ENCODE data around the gene LONRF3.
"Not testable (repeated sequence)": the region's sequence is repeated elsewhere in the genome, so short reads cannot be mapped to it uniquely, and the experiment has no call there.

Gene LONRF3

GRCh38 chrX:118989886-118990285 is 15.5 kb downstream of the LONRF3 start:
- no peak for DNase-seq

GRCh38 chrX:118990512-118991227 is 16.3 kb downstream of the LONRF3 start:
- DNase-seq = no peak

GRCh38 chrX:118992441-118993121 is 18.2 kb downstream of the LONRF3 start:
- DNase-seq = not testable (repeated sequence)

- no peak for DNase-seq
Observed at GRCh38 chrX:119003462-119003861, 29.0 kb downstream of the LONRF3 start.

DNA sequence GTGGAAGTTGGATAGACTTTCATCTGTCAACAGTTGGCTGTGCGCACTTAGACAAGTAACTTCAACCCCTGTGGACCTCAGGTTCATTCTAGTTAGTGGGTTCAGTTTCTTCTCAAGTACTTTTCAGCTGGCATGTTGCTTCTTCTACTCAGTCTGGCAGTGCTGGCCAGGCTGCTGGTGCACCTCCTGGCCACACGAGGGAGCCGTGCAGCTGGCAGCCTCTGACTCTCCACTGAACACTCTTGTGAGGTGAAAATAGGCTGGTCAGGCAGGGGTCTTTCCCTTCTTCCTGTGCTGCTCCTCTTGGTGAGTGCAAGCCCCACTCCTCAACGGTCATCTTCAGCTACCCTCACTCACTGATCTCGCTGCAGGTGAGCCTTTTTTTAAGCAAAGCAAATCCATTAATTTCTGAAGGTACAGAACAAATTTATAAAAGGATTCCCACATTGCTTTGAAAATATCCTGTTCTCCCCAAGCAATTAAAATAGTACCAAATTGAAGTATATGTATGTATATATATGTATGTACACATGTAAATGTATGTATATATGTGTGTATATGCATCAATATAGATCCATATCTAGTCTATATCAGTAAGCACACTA is 30.6 kb downstream of the LONRF3 start:
- DNase-seq = peak; percentile 80

GRCh38 chrX:119007189-119007770 is 32.9 kb downstream of the LONRF3 start:
- DNase-seq = no peak

DNA sequence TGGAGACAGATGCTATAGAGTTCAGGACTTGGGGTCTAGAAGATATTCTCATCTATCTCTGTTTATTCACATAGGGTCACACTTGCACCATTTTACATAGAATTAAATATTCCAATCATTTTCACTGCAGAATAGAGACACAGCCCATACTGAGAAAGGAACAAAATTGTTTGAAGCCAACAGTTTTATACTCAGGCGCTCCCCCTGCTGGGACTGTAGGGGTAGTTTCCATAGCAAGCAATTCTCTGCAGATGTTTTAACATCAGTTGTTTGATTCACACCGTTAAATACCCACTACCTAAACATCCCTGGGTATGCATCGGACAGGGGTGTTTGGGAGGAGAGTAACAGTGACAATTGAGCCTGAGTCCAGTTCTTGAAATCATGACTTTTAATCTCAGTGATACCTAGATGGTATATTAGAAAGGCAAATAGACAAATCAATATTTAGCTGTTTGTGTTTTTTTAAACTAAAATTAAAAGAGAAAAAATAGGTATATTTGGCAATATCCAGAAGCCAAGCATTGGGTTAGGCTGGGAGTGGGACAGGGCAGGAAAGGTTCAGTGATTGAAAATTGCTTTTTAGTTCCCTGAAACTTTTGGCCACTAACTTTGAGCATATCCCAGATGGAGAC is 33.8 kb downstream of the LONRF3 start:
- peak; percentile 67 for DNase-seq

DNA sequence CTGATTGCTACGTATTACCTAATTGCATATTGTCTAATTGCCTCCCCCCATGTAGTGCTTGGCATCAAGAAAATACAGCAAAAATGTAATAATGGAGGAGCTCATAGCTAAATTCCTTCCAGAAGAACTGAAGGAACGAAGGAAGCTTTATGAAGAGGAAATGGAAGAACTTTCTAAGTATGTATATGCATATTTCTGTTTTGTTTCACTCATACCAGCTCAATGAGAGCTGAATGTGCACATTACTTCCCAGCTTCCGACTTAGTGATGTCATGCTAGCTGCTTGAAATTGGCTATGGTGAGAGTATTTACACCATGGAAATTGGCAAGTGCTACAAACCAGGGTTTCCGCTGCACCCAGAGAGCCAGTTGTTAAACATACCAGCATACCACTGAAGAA is 34.7 kb downstream of the LONRF3 start:
- DNase-seq = no peak

DNA sequence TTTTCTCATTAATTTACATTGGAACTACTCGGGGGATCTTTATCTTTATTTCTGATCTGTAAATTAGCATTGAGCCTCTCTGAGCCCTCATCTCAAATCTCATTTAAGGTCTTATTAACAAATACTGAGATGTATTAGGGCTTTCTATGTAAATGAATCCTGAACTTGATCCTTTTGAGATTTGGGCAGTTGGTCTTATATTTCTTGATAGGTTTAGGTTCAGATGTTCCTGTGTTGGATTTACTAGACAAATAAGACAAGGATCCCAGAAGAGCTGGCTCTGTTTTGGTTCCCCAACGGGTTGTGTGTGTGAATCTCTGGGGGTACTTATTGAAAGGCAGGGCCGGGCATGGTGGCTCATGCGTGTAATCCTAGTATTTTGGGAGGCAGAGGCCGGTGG is 36.1 kb downstream of the LONRF3 start:
- no peak for DNase-seq

DNA sequence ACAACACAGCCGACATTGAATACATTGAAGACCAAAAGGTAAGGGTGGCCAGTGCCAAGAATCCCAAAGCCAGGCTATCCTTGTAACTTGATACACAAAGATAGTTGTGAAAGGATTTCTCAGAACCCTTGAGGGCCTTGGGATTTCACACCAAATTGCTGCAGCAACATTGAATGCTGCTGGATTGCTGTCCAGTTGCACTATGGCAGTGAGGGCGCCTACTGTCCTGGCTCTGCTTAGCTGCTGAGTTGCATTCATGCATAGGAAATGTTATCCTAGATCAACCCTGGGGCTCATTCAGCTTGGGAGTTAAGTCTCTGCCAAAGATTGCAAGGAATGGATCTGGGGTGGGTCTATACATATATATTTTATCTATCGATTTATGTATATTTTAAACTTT is 38.7 kb downstream of the LONRF3 start:
- DNase-seq = no peak

- DNase-seq = peak; percentile 63
Observed at GRCh38 chrX:119015407-119016237, 41.2 kb downstream of the LONRF3 start.

GRCh38 chrX:119017077-119017476 is 42.7 kb downstream of the LONRF3 start:
- DNase-seq = no peak

GRCh38 chrX:119025900-119026299 is 51.5 kb downstream of the LONRF3 start:
- DNase-seq = no peak

GRCh38 chrX:119026344-119026743 is 51.9 kb downstream of the LONRF3 start:
- DNase-seq = not testable (repeated sequence)

DNA sequence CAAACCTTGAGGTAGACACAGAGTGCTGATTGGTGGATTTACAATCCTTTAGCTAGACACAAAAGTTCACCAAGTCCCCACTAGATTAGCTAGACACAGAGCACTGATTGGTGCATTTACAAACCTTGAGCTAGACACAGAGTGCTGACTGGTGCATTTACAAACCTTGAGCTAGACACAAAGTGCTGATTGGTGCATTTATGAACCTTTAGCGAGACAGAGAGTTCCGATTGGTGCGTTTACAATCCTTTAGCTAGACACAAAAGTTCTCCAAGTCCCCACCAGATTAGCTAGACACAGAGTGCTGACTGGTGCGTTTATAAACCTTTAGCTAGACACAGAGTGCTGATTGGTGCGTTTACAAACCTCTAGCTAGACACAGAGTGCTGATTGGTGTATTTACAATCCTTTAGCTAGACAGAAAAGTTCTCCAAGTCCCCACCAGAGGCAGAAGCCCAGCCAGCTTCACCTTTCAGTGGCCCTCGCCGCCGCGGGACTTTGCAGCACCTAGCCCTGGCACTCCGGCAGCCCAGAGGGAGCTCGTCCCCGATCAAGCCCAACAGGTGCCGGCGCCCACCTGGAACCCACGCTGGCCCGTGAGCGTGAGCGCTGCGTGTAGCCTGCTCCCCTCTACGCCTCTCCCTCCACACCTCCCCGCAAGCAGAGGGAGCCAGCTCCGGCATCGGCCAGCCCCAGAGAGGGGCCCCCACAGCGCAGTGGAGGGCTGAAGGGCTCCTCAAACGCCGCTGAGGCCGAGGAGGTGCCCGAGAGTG is 53.7 kb downstream of the LONRF3 start:
- not testable (repeated sequence) for DNase-seq

GRCh38 chrX:119028733-119029330 is 54.4 kb downstream of the LONRF3 start:
- DNase-seq = no peak

GRCh38 chrX:119029656-119030055 is 55.2 kb downstream of the LONRF3 start:
- DNase-seq = not testable (repeated sequence)

- no peak for DNase-seq
Observed at GRCh38 chrX:119030990-119031389, 56.6 kb downstream of the LONRF3 start.

DNA sequence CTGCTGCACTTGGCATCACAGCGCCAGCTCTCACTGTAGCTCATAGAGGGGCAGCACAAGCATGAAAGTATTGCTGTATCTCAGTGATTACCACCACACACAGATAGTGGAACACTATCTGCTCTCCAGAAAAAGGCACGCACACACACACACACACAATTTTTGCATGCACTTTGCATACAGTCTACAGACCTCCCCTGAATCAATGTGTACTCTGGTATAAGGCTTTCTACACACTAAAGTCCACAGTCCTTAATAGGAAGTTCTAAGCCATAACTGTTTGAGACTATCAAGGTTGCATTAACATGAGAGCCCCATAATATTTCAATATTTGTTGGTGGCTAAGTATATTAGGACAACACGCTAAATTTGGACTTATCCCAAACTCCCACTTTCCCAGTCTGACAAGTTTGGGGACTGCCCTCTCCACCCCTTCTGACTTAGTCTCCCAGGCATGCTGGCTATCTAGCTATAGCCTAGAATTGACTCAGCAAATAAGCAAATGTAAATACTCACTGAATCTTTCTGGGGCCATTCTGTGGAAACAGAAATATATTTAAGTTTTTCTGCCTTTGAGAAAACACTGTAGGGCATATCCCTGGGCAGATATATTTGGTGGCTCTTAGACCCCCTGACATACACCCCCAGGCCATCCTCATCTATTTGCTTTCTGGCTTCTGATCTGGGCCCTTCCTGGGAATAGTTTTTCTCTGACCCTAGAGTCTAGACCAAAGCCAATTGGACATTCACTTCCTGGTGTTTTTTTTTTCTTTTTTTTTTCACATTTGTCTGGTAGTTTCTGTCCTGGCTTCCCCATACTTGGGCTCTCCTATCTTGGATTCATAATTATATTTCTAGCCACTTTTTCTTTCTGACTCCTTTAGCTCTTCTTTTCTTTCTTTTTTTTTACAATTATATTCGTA is 62.0 kb downstream of the LONRF3 start:
- DNase-seq = no peak

DNA sequence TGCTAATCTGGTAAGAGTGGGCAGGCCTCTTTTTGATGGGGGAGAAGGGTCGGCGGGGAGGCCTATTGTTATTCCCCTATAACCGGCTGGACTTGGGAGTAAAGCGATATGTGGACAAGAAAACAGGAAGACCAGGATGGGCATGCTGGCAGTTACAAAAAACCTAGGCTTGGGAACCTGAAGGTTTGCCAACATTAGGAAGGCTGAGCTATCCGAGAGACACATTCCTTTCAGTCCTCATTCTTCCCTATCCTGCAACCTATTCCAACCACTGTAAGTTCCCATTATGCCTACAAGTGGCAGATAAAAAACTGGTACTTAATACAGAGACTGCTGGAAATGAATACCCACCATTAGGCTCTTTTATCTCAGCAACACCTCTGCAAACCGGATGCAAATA is 66.0 kb downstream of the LONRF3 start:
- DNase-seq = no peak

Data from activated effector memory CD4-positive, alpha-beta T cell treated with anti-CD3 and anti-CD28 coated beads, Interleukin-2, amount 50 U/mL, for 16 hours (primary cell).